HG02571 (cell line): ENCODE measurements around the gene MCUB.
"Not testable (repeated sequence)": the region's sequence is repeated elsewhere in the genome, so short reads cannot be mapped to it uniquely, and the experiment has no call there.

Source experiments
- ATAC-seq: cut with Tn5 transposase; IDR thresholded peaks from one replicate; pipeline ENCODE4 v1.9.1; 2021; ENCODE audit warnings: mild to moderate bottlenecking, moderate library complexity; ENCODE audit not compliant: unreplicated experiment

MCUB gene

DNA sequence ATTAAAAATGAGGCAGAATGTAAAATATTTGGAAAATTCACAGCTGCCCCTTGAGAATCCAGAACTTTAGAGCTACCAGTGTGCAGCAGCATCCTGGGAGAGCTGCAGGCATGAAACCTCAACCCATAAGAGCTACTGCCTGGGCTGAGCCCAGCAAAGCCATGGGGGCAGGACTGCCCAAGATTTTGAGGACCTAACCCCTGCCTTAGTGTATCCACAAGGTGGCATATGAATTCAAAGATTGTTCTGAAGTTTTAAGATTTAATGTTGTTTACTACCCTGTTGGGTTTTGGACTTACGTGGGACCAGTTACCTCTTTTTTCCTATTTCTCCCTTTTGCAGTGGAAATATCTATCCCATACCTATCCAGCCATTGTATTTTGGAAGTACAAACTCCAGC is 116.8 kb downstream of the MCUB start:
- ATAC-seq = no peak

DNA sequence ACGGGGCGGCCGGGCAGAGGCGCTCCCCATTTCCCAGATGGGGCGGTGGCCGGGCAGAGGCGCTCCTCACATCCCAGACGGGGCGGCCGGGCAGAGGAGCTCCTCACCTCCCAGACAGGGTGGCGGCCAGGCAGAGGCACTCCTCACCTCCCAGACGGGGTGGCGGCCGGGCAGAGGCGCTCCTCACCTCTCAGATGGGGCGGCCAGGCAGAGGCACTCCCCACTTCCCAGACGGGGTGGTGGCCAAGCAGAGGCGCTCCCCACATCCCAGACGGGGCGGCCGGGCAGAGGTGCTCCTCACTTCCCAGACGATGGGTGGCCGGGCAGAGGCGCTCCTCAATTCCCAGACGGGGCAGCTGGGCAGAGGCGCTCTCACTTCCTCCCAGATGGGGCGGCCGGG is 118.4 kb downstream of the MCUB start:
- not testable (repeated sequence) for ATAC-seq

DNA sequence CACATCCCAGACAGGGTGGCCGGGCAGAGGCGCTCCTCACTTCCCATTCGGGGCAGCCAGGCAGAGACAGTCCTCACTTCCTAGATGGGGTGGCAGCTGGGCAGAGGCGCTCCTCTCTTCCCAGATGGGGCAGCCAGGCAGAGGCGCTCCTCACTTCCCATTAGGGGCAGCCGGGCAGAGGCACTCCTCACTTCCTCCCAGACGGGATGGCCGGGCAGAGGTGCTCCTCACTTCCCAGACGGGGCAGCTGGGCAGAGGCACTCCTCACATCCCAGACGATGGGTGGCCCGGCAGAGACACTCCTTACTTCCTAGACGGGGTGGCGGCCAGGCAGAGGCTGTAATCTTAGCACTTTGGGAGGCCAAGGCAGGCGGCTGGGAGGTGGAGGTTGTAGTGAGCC is 118.9 kb downstream of the MCUB start:
- ATAC-seq = not testable (repeated sequence)

DNA sequence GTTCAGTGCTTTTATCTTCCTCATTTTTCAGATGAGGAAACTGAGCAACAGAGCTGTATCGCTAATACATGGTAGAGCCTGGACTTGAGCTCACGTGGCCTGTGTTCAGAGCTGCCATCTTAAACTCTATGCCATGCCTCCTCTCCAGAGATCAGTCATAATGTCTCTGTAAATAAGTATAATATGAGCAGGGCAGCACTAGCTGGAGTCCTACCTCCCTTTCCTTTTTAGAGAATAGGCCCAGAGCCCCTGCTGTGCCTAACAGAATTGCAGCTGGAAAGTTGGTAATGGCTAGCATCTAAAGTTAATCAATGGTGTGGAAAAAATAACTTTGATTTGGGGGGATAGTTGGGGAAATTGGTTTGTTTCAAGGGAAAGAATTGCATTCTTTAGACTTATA is 122.8 kb downstream of the MCUB start:
- no peak for ATAC-seq

DNA sequence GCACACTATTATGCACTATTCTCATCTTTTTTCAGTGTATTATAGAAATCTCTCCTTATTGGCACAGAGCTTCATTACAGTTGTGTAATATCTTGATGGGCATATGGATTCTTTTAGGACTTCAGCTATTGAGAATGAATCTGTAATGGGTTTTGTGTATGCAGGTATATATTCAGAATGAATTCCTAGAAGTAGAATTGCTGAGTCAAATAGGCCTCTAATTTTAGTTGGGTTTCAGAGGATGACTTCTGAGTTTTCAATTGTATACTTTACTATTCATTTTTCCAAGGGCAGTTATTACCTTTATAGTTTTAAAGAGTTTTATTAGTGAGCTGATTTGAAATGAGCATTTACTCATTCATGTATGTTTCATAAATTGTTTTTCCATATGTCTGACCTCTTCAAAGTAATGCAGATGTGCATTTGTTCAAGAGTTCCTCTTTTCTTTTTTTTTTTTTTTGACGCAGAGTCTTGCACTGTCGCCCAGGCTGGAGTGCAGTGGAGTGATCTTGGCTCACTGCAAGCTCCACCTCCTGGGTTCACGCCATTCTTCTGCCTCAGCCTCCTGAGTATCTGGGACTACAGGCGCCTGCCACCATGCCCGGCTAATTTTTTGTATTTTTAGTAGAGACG is 123.7 kb downstream of the MCUB start:
- ATAC-seq = no peak

DNA sequence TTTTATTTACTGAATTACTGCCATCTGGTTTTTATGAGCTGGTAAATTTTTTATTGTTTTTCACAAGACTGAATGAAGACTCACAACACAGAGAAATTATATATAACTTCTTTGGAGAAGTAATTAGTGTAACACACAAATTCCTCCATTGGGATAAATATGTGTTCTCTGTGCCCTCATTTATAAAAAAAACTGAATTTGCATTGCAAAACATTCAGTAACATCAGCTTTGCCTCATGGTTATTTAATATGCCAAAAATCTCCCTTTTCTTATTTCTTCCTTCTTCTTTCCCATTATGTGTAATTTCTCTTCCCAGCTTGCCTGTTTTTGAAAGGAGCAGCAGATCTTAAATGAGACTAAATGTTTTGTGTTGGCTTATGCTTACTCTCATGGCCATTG is 124.7 kb downstream of the MCUB start:
- ATAC-seq = no peak

DNA sequence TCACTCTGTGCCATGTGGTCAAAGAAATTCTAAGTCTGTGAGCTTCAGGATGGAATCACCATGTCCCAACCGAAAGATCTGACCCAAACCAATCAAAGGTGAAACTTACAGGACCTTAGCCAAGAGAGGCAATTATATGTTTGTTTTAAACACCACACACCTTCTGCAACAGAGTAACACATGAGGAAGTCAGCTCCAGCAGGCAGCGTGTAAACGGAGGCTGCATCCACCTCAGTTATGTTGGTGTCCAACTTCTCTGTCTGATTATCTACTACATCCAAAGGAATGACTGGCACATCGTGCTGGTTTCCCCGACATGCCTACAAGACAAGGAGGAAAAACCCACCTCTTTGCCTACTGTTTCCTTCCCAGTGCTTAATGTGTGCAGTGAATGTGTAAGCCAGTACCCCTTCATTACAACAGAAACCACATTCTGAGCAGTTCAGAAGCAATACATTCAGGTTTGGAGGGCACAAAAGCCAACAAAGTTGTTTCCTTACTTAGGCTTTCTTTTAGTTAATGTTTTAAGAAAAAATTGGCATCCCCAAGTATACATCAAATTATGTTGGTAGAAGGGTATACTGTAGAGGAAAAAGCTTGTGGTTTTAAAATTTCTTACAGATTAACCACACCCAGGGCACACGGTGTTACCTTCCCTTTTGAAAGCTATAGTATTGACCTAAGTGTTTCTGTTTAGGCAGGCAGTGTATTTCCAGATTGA is 130.8 kb downstream of the MCUB start:
- peak; percentile 77 for ATAC-seq

DNA sequence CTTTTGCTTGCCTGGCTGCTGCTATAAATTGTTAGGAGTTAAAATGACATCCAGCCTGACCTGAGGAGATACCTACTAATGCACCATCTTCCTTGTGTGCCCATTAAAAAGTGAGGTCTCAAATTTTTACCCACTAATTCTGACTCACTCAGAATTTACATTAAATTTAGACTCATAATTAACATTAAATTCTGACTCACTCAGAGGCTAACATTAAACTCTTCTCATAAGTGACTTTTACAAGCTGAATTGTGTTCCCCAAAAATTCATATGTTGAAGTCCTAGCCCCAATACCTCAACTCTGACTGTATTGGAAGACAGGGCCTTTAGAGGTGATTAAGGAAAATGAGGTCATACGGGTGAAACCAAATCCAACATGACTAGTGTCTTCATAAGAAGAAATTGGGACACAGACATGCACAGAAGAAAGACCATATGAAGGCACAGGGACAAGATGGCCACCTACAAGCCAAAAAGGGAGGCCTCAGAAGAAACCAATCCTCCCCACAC is 131.4 kb downstream of the MCUB start:
- ATAC-seq = no peak

DNA sequence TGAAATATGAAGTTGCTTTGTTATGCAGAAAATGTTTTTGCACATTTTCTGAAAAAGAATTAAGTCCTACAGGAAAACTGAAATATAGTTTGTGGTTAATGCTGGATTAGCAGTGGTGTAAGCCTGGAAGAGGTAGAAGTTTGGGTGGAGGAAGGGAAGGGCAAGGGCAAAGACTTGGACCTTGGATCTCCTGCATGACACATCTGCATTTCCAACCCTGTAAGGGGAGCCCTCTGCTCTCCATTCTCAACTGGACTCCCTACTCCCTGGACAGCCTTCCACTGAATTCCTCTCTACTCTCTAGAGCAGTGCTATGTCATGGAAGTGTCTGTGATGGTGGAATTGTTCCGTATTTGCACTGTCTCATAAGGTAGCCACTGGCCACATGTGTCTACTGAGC is 138.6 kb downstream of the MCUB start:
- no peak for ATAC-seq

DNA sequence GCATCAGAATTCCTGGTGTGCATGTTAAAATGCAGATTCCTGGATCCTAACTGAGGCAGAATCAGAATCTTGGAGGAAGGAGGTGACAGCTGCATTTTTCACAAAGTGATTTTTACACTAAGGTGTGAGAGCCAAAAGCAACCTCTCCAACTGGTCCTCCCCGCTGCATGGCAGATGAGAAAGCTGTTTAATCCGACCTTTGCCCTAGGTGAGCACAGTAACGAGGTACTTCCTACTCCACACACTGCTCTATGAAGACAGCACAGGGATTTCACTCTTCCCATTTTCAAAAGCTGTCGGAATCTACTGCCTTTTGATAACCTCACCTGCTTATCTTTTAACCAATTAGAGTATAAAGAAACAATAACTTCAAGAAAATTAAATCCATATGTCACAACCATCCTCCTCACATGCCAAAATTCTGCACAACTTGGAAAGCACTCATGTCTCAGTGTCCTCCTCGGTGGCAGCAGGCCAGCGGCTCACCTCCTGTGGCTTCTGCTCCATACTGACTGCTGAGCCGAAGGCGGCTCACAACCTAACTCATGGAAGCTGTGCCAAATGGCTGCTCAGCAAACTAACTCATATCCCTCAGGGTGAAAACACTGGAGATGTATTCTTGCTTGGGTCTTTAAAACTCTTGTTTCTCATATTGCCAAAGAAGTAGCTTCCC is 139.6 kb downstream of the MCUB start:
- no peak for ATAC-seq

DNA sequence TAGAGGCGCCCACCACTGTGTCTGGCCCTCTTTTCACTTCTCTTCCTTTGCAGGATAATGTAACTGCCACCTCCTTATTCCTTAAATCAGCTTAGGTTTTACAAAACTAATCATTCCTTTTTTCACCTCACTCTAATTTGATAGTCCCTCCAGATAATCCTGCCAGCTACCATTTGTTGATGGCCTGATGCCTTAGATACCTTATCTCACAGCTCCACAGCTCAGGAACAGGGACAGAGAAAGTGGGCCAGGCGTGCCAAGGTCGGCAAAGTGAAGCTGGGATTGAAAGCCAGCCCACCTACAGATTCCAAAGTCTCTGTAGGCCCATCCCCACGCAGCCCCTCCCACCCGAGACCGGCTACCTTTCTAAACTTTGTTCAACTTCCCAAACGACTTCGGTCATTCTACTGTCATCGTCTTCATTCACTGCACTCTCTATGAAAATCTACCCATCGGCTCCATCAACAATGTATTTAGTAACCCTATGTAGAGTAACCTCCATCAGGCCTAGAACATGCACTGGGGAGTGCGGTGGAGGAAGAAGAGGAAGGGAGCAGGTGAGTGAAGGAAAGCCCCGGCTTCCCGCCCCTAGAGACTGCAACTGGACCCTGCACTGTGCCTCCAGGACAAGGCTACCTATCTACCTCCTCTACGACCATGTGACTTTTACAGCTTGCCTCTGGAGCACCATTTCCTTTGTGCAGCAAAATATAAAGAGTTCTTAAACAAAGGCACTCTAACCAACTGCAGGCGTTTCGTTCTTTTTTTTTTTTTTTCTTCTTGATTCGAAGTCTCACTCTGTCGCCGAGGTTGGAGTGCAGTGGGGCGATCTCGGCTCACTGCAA is 141.7 kb downstream of the MCUB start:
- no peak for ATAC-seq

DNA sequence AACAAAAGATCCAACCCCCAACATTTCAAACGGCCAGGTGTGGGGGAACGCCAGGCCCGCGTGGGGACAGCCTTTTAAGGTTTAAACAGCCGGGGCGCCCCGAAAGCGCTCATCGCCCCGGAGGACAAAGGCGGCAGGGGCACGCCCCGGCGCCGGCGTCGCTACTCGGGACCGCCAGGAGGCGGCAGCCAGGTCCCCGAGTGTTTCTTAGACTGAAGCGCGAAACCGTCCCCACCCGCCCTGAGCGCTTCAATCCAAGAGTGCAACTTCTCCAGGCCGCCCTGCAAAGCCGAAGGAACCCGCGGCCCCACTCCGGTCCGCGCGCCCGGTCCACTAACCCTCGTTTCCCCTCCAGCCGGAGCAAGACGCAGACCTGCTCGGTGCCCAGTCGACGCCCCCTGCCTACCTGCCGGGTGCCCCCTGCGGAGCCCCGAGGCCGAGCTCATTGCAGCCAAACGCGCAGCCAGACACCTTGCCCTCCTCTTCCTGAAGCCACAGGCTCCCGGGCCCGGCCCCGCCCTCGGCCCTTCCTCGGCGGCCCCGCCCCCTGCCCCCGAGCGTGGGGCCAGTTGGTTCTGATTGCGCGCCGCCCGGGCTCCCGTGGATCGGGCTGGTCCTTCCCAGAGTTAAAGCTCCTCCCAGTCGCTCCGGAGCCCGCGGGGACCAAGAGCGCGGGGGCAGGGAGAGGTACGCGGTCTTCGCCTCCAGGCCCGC is 143.1 kb downstream of the MCUB start, which contains the start of gene CASP6:
Gene CASP6, minus strand, starts transcription at position 496 of the 714 bp plus-strand sequence. Its CDS starts 50 bp downstream, at position 446.
- ATAC-seq = peak; percentile 74

DNA sequence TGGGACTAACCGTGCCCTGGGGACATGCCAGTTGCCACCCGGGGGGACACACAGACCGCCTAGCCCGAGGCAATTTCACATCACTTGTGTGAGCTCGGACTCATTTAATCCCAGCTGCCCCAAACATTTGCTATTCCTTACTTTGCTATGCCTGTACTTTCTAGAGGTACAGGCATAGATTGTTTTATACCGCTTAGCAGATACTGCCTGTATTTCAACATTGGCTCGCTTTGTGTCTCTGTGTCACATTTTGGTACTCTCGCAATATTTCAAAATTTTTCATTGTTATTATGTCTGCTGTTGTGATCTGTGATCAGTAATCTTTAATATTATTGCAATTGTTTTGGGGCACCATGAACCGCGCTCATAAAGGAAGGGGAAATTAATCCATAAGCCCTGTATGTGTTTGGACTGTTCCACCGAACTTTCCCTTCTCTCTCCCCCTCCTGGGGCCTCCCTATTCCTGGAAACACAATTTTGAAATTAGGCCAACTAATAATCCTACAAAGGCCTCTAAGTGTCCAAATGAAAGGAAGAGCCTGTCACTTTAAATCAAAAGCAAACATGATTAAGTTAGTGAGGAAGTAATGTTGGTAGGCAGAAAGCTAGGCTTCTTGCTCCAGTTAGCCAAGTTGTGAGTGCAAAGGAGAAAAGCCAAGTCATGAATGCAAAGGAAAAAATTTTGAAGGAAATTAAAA is 143.8 kb downstream of the MCUB start:
- no peak for ATAC-seq

DNA sequence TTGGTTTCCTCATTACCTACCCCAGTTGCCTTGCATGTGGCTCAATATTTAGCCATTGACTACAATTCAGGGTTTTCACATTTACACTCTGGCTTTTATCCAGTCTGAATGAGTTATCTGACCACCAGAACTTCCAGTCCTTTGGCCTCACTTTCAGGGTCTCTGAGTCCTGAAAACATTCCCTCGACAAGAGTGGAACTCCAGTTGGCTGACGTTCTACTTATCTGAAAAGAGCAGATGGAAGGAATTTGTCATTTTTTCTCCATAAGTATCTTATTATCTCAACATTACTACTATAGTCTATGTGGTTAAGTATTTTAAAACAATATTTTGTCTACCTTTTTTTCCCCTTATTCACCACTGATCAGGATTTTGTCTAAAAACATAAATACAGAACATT is 148.4 kb downstream of the MCUB start:
- ATAC-seq = no peak

DNA sequence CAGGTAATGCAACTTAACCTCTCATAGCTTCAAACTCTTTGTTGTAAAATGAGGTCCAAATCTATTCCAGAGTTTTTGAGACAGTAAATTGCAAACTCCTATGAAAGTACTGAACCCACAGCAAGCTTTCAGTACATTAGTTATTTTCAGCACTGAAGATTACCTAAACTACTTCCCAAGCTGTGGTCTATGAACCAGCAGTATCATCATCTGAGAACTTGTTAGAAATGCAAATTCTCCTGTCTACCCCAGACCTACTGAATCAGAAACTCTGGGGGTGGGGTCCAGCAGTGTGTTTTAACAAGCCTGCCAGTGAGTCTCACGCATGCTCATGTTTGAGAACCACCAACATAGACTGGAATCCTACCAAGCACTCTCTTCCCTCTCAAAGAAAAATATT is 148.9 kb downstream of the MCUB start:
- peak; percentile 93 for ATAC-seq

DNA sequence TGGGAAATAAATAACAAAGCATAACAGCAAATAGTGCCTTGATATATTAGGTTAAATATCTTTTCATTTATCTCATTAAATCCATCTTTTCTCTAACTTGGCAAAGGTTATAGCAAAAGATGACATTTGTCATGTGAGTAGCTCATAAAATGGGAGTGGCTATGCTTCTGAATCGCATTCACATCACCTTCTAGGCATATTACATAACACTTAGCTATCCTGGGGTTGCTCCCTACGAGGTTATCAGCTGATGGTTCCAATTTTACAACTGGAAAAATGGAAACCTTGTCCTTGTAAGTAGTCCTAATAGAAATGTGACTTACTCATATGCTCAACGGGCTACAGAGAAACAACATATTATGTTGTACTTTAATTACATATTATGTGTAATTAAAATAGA is 153.5 kb downstream of the MCUB start:
- no peak for ATAC-seq

DNA sequence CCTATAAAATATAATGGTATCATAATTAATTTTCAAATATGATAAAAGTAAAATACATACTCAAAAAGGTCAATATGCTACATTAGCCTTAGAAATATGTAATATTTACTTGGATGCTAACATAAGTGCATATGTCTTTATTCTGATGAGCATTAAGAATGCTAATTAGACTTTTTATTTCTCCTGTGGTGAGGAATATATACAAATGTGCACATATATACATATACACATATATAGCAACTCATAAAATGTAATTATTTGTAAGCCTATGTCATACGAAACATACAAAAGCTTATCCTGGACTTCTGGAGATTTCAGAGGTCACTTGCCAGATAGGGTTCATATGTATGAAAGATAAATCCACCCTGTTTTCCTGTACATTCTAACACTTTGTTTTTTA is 158.7 kb downstream of the MCUB start:
- ATAC-seq = no peak

DNA sequence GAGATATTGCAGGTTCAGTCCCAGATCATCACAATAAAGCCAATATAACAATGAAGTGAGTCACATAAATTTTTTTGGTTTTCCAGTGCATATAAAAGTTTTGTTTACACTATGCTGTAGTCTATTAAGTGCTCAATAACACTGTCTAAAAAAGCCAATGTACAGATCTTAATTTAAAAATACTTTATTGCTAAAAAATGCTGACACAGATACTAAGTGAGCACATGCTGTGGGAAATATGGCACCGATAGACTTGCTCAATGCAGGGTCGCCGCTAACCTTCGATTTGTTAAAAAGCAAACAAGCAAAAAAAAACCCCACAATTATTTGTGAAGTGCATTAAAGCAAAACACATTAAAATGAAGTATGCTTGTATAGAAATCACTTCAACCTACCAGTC is 159.6 kb downstream of the MCUB start:
- ATAC-seq = no peak

DNA sequence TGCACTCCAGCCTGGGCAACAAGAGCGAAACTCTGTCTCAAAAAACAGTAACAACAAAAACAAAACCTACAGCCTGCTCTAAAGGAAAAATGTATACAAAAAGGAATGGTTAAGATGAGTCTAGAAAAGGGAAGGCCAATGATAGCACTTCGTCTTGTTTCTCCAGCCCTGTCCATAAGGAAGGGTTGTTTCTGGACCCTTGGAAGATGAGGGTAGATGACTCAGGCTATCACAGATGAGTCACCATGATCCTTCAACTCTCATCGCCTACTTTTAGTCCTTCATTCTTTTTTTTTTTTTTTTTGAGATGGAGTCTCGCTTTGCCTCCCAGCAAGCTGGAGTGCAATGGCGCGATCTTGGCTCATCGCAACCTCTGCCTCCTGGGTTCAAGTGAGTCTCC is 161.0 kb downstream of the MCUB start:
- no peak for ATAC-seq

DNA sequence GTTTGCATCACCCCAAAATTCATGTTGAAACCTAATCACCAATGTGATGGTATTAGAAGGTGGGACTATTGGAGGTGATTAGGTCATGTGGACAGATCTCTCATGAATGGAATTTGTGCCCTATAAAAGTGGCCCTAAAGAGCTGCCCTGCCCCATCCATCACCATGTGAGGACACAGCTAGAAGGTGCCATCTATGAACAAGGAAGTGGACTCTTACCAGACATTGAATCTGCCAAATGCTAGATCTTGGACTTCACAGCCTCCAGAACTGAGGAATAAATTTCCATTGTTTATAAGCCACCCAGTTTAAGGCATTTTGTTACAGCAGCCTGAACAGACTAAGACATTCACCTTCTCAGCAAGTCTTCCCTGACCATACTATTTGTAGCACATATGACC is 162.3 kb downstream of the MCUB start:
- no peak for ATAC-seq
